ENCODE data around the gene CHIC2.

CHIC2 gene

DNA sequence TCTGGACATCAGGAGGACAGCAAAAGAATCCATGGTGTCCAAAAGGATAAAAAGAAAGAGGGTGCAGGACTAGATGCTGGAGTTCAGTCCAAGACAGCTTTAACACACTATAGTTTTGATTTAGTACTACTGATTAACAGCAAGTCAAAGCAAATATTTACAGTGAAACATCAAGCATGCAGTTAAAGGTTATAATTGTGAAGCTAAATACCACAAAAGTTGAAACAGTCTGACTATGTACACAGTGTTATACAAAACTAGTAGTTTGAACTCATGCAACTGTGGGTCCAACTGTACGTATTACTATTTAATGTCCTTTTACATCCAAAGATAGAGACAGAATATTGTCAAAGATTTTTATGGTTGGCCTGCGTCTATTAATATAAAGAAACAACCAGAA, 57.6 kb downstream of the CHIC2 start:
- DNase-seq (ENCODE audit: low read depth in 3 of 3), result no peak

- no peak for DNase-seq (ENCODE audit: low read depth in 3 of 3)
Observed at GRCh38 chr4:54005475-54005874, 58.9 kb downstream of the CHIC2 start.

DNA sequence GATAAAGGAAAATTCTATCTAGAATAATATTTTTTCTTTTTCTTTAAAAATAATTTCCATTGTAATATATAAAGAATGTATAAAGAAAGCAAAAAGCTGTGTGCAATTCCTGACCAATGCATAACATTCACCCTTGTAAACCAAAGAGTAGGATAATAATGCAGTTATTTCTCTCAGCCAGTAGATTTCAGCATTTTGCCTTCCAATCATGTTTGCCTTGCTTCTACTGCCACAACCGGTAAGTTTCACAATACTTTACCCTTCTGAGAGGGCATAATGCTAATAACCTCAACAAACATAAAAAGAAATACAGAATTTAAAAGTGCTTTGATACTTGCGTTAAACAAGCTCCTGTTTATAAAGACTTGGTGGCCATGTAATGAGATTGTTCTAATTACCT, 59.9 kb downstream of the CHIC2 start:
- DNase-seq (ENCODE audit: low read depth in 3 of 3), result no peak

GRCh38 chr4:54001668-54002365, 62.6 kb downstream of the CHIC2 start:
- no peak for DNase-seq (ENCODE audit: low read depth in 3 of 3)

DNA sequence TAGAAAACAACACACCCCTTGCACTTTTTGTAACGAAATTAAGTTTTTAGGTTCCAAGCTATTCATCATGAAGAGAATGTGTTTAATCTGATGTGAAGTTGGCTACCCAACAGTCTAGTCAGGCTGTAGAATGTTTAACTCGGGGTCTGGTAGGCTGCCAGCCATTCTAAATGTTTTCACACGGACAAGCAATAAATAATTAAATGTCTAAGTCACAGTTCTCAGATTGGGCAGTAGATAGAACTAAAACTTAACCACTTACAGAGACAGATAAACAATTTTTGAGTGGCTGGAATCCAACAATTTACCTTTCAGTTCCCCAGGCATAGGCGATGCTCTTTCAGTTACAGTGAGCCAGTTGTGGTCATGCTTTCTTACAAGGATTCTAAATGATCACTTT, 66.5 kb downstream of the CHIC2 start:
- no peak for DNase-seq (ENCODE audit: low read depth in 3 of 3)

- DNase-seq (ENCODE audit: low read depth in 3 of 3), result no peak
Observed at GRCh38 chr4:53994382-53995102, 69.9 kb downstream of the CHIC2 start.

- DNase-seq (ENCODE audit: low read depth in 3 of 3), result no peak
Observed at GRCh38 chr4:53992785-53993184, 71.6 kb downstream of the CHIC2 start.

DNA sequence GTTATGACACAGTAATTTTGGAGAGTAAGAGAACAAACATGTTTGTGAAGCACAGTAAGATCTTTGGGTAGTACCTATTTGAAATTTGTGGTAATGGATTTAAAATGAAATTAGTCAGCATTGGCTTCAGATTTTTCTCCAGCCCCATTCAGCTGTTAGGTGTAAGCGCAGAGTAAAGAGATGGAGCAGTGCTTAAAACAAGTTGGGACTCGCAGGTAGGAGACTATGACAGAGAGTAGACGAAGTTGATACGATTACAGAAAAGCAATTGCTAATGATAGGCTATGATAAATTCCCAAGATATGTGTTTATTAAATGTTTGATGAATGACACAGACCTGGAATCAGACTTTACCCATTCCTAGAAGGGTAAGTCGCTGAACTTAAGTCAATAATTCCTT, 72.6 kb downstream of the CHIC2 start:
- DNase-seq (ENCODE audit: low read depth in 3 of 3), result no peak

DNA sequence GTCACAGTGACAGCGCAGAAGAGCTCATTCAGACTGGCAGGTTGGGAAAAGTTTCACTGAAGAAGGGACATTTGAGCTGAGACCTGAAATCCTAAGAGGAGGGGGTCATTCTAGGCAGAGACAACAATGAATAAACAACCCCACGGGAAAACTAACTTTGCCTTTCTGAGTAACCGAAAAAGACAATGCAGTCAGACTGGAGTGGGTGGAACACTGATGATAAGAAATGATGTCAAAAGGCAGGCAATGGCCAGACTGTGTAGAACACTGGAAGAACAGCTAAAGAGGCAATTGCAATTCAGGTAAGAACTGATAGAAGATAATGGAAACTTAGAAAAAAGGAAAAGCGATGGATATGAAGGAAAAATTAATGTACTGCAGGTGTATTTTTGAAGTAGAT, 73.8 kb downstream of the CHIC2 start:
- DNase-seq (ENCODE audit: low read depth in 3 of 3), result no peak

- DNase-seq (ENCODE audit: low read depth in 3 of 3), result no peak
Observed at GRCh38 chr4:53987761-53988171, 76.6 kb downstream of the CHIC2 start.

GRCh38 chr4:53986062-53986461, 78.3 kb downstream of the CHIC2 start:
- DNase-seq (ENCODE audit: low read depth in 3 of 3), result no peak

DNA sequence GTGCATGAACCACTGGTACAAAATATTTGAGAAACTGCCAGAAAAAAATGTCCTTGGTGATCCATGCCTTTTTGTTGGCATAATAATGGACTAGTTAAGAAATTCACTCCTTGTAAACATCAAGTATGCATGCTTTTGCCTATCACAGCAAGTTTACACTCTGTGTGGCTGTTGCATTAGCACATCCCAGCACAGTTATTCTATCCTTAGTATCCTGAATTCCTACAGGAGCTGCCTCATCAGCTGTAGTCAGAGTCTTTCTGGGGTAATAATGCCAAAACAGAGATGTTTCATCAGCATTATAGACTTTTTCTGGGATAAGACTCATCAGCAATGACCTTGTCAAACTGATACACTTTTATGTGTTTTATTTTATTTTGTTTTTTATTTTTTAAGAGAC, 82.8 kb downstream of the CHIC2 start:
- DNase-seq (ENCODE audit: low read depth in 3 of 3), result no peak

GRCh38 chr4:53981066-53981465, 83.3 kb downstream of the CHIC2 start:
- DNase-seq (ENCODE audit: low read depth in 3 of 3), result no peak

DNA sequence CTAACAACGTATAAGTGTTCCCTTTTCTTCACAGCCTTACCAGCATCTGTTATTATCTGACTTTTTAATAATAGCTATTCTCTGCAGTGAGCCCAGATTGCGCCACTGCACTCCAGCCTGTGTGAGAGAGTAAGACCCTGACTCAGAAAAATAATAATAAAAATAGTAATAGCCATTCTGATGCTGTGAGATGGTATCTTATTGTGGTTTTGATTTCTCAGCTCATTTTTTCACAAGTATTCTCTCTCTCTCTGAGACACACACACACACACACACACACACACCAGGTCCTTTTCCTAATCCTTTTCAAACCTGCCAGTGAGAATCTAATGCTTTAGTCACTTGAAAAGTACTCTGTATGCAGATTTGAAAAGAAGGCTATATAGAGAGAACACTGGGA, 89.8 kb downstream of the CHIC2 start:
- no peak for DNase-seq (ENCODE audit: low read depth in 3 of 3)

DNA sequence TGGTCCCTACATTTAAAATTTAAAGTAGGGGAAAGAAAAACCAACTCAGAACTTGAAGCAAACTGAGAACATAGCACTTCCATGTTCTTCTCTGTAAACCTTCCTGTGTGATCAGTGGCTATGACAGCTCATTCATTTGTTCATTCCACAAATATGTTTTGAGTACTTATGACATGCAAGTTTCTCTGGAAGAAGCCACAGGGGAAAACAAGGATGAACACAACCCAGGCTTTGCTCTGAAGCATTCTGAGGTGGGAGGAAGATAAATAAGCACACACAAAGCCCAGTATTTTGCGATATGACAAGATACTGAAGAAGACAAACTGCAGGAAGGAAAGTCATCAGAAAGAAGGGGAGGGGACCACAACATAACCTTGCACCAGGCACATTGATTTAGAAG, 96.4 kb downstream of the CHIC2 start:
- DNase-seq (ENCODE audit: low read depth in 3 of 3), result no peak

DNA sequence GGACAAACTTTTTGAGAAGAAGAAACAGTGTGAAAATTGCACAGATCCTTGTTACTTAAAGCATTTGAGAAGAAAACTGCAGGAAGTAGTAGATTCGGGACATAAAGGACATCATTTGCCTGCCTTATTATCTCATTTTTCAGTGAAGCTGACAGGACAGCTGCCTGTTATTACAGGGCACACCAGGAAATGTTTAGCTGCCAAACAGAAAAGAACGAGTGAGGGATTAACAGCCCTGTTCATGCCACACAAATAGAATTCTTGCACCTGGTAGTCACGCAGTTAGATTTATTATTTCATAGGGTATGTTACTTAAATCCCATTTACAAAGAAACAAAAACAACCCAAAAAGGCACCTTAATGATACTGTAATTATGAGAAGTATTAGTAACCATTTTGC, 100.6 kb downstream of the CHIC2 start:
- DNase-seq (ENCODE audit: low read depth in 3 of 3), result no peak

- no peak for DNase-seq (ENCODE audit: low read depth in 3 of 3)
Observed at GRCh38 chr4:53963336-53963735, 101.1 kb downstream of the CHIC2 start.

GRCh38 chr4:53962516-53963225, 101.7 kb downstream of the CHIC2 start:
- no peak for DNase-seq (ENCODE audit: low read depth in 3 of 3)

DNA sequence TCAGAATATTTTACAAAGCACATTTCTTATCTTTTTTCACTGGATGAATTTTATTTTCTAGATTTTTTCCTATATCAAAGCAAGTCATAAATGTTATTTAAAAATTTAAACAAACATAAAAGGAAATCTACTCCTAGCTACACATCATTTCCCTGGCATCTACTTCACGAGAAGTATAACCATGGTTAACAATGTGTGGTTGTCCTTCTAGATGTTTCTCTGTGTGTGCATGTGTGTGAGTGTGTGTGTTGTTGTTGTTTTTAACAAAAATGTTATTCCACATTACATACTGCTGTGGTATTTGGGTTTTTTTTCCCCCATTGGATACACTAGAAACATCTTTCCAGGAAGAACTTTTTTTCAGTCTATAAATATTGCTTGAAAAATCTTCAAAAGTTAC, 103.1 kb downstream of the CHIC2 start:
- DNase-seq (ENCODE audit: low read depth in 3 of 3), result no peak

DNA sequence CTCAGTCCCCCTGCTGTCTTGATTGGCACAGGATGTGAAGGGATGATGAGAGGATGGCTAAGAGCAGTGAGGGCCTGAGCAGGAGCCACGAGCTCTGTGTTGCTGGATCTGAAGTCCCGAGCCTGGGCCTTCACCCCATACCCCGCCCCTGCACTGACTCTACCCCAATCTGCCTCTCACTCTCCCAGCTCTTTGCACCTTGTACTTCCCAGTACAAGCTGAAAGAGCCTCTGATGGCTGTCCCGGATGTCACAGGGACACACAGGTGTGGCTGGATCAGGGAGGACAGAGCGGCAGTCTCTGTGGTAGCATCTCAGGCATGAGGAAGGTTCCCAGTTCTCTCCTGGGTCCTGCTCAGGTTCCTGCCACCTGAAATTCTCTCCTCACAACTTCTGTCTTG, 103.6 kb downstream of the CHIC2 start:
- no peak for DNase-seq (ENCODE audit: low read depth in 3 of 3)
